Vagina (tissue), 2 donors: Measurements from ENCODE around the gene NEIL1. TPM values are rescaled to one million over a fixed set of nuclear protein-coding genes. Genes with fewer than 3 reads are reported as not detected.
"Not testable (repeated sequence)": the region's sequence is repeated elsewhere in the genome, so short reads cannot be mapped to it uniquely, and the experiment has no call there.

Experiments
- DNase-seq, 2 donors: peaks; one replicate each; pipeline ENCODE4 v3.0.0-alpha.2; 2017; ENCODE audit errors: extremely low spot score in 2 of 2
- H3K27ac ChIP-seq: fragments of 200-600 bp; sonication (generic); one replicate; pipeline ENCODE4 v1.5.1; 2019
- H3K27me3 ChIP-seq: fragments of 200-600 bp; sonication (generic); one replicate; pipeline ENCODE4 v1.5.1; 2019
- H3K36me3 ChIP-seq, 2 donors: fragments of 200-600 bp; sonication (generic); one replicate each; pipeline ENCODE4 v1.5.1; 2017 to 2019
- H3K4me1 ChIP-seq: fragments of 200-600 bp; sonication (generic); one replicate; pipeline ENCODE4 v1.5.1; 2019
- H3K4me3 ChIP-seq, 2 donors: fragments of 200-600 bp; sonication (generic); 1 replicate in 1 of 2; 2 replicates in 1 of 2; pipeline ENCODE4 v1.5.1; 2016 to 2019
- H3K9me3 ChIP-seq: fragments of 200-600 bp; sonication (generic); one replicate; pipeline ENCODE4 v1.5.1; 2019
- CTCF ChIP-seq, 3 experiments: fragments of 450-650 bp in 2 of 3; fragments of 200-600 bp in 1 of 3; sonication (generic) in 1 of 3; IDR thresholded peaks; one replicate each; pipeline ENCODE4 v1.5.1; 2017 to 2019; ENCODE audit warnings: antibody characterized with exemption in 3 of 3, mild to moderate bottlenecking in 2 of 3, moderate library complexity in 2 of 3
- POLR2A ChIP-seq, 2 donors: fragments of 450-650 bp; IDR thresholded peaks; one replicate each; pipeline ENCODE4 v1.6.1; 2017; ENCODE audit warnings: antibody characterized with exemption in 2 of 2, mild to moderate bottlenecking in 2 of 2, moderate library complexity in 2 of 2
- POLR2AphosphoS5 ChIP-seq, 2 donors: sonication (generic); formaldehyde crosslinking; IDR thresholded peaks; one replicate each; pipeline ENCODE4 v1.9.0; 2017; ENCODE audit warnings: antibody characterized with exemption in 2 of 2, mild to moderate bottlenecking in 2 of 2, low read depth in 1 of 2; ENCODE audit not compliant: insufficient read depth in 1 of 2
- intact Hi-C: fragments of 100-400 bp; cut with DNase I; formaldehyde crosslinking; loops from one replicate; pipeline ENCODE4 v1.15.1; 2023
- total RNA-seq: library from RNA; depleted of rRNA; stranded (reverse); fragments of >200 nt; gene quantifications from one replicate; pipeline ENCODE4 v1.2.3, GENCODE V29; 2016

NEIL1 gene
- total RNA-seq, 1 donor from 2014 or later, result 69.2 TPM

DNA sequence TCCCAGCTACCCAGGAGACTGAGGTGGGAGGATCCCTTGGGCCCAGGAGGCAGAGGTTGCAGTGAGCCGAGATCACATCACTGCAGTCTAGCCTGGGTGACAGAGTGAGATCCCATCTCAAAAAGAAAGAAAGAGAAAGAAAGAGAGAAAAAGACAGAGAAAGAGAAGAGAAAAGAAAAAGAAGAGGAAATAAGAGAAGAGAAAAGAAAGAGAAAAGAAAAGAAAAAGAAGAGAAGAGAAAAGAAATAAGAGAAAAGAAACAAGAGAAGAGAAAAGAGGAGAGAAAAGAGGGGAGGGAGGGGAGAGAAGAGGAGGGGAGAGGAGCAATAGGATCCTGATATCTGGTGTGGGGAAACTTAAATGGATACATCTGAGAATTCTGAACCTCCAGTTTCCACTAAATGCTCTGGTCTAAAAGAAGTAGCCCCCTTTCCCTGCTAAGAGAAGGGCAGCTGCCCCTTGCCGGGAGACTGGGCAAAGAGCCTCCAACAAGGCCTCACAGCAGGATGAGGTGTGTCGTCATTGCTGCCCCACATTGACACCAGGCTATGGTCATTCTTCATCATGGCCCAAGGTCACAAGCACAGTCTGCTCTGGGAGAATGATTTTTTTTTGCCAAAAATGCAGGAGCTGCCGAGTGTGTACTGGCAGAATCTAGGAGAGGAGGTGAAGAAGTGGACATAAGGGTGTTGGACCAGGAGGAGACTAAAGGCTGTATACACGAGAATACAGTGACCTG is 32.1 kb upstream of the NEIL1 start:
- intact Hi-C loops, result no loop called here
- no peak overlapping the region for H3K4me3 ChIP-seq
- no peaks in the 10 kb centered on the region for H3K9me3 ChIP-seq
- no peak overlapping the region for H3K27ac ChIP-seq
- no peaks in the 10 kb centered on the region for H3K4me1 ChIP-seq
- no peak for DNase-seq
- no peaks in the 10 kb centered on the region for H3K36me3 ChIP-seq
- H3K27me3 ChIP-seq, result no peaks in the 10 kb centered on the region
- TF ChIP-seq POLR2AphosphoS5 (IDR thresholded peaks at IDR 0.05; ENCODE audit: insufficient read depth in 1 of 2, low read depth in 1 of 2) (no peak), CTCF (IDR thresholded peaks at IDR 0.05) (no peak), POLR2A (IDR thresholded peaks at IDR 0.05) (no peak)

- H3K27ac ChIP-seq, H3K36me3 ChIP-seq, DNase-seq, H3K4me3 ChIP-seq, H3K9me3 ChIP-seq, H3K27me3 ChIP-seq, H3K4me1 ChIP-seq, intact Hi-C loops: not testable (repeated sequence)
Observed at GRCh38 chr15:75319231-75319897, 27.5 kb upstream of the NEIL1 start.

GRCh38 chr15:75321711-75322110 is 25.1 kb upstream of the NEIL1 start:
- Histone ChIP-seq H3K36me3 (no peaks in the 10 kb centered on the region), H3K27me3 (no peaks in the 10 kb centered on the region), H3K27ac (no peak overlapping the region), H3K9me3 (no peaks in the 10 kb centered on the region), H3K4me3 (no peak overlapping the region), H3K4me1 (no peaks in the 10 kb centered on the region)
- no peak for DNase-seq
- intact Hi-C loops, result loop anchor here (10.0 kb wide), 1 partner anchor 87 kb away; no protein-coding TSS in a partner anchor
- TF ChIP-seq POLR2A (IDR thresholded peaks at IDR 0.05) (no peak), CTCF (IDR thresholded peaks at IDR 0.05) (no peak), POLR2AphosphoS5 (IDR thresholded peaks at IDR 0.05; ENCODE audit: insufficient read depth in 1 of 2, low read depth in 1 of 2) (no peak)

GRCh38 chr15:75325922-75326321 is 20.9 kb upstream of the NEIL1 start:
- H3K9me3 ChIP-seq, result no peaks in the 10 kb centered on the region
- H3K27ac ChIP-seq, result no peak overlapping the region
- no peak for DNase-seq
- H3K4me3 ChIP-seq, result no peak overlapping the region
- H3K4me1 ChIP-seq, result no peaks in the 10 kb centered on the region
- intact Hi-C loops, result loop anchor here (10.0 kb wide), 1 partner anchor 91 kb away; no protein-coding TSS in a partner anchor
- TF ChIP-seq CTCF (IDR thresholded peaks at IDR 0.05) (no peak), POLR2A (IDR thresholded peaks at IDR 0.05) (no peak), POLR2AphosphoS5 (IDR thresholded peaks at IDR 0.05; ENCODE audit: insufficient read depth in 1 of 2, low read depth in 1 of 2) (no peak)
- H3K27me3 ChIP-seq, result no peaks in the 10 kb centered on the region
- no peaks in the 10 kb centered on the region for H3K36me3 ChIP-seq

- Histone ChIP-seq H3K27ac (no peak overlapping the region), H3K4me3 (no peak overlapping the region), H3K27me3 (no peaks in the 10 kb centered on the region), H3K9me3 (no peaks in the 10 kb centered on the region), H3K4me1 (no peaks in the 10 kb centered on the region), H3K36me3 (no peaks in the 10 kb centered on the region)
- no peak for DNase-seq
- intact Hi-C loops, result loop anchor here (10.0 kb wide), 1 partner anchor 92 kb away; no protein-coding TSS in a partner anchor
- TF ChIP-seq POLR2A (IDR thresholded peaks at IDR 0.05) (no peak), CTCF (IDR thresholded peaks at IDR 0.05) (no peak), POLR2AphosphoS5 (IDR thresholded peaks at IDR 0.05; ENCODE audit: insufficient read depth in 1 of 2, low read depth in 1 of 2) (no peak)
Observed at GRCh38 chr15:75327005-75327404, 19.8 kb upstream of the NEIL1 start.
